GM12878 (cell line): ENCODE measurements around the gene NEK8. TPM values are rescaled to one million over a fixed set of nuclear protein-coding genes. Genes with fewer than 3 reads are reported as not detected.

Source experiments
- ATAC-seq: fragments of 200-7000 bp; cut with Tn5 transposase; 3 replicates; pipeline ENCODE4 v1.9.1; 2020; ENCODE audit warnings: mild to moderate bottlenecking, moderate library complexity
- BruUV-seq: library from RNA; stranded (reverse); fragments of 400-500 nt; replicated peaks from 2 replicates; lab custom pipeline; 2021; lab: Mats Ljungman, UMichigan
- CTCF ChIA-PET: fragments of 300-600 bp; sonication (Branson Sonifier 250); formaldehyde crosslinking; extraction: SDS; loops from one replicate; lab custom pipeline; 2021; ENCODE audit warnings: inconsistent platforms; lab: Yijun Ruan, JAX
- POLR2A ChIA-PET: fragments of 350-600 bp; formaldehyde crosslinking; extraction: SDS; loops from one replicate; lab custom pipeline; 2021; ENCODE audit warnings: inconsistent platforms; lab: Charles Lee
- RAD21 ChIA-PET: fragments of 300-600 bp; sonication (Branson Sonifier 250); formaldehyde crosslinking; loops from one replicate; lab custom pipeline; 2023; ENCODE audit warnings: antibody characterized with exemption; ENCODE audit not compliant: unreplicated experiment; lab: Charles Lee
- SMC1A ChIA-PET: fragments of 300-600 bp; sonication (Branson Sonifier 250); formaldehyde crosslinking; loops from one replicate; lab custom pipeline; 2023; ENCODE audit not compliant: unreplicated experiment, uncharacterized antibody; lab: Charles Lee
- DNase-seq: peaks from one replicate; pipeline ENCODE4 v3.0.0-alpha.2; 2011; ENCODE audit warnings: low read depth, low spot score
- FAIRE-seq: peaks from 3 replicates; lab custom pipeline; 2011; peaks lifted over from hg19 to GRCh38; lab: Jason Lieb, UNC
- H2AFZ ChIP-seq: 2 replicates; pipeline ENCODE4 v1.6.0; 2011; ENCODE audit warnings: low read depth, low read length, control low read depth; ENCODE audit not compliant: control insufficient read depth
- H3K27ac ChIP-seq: 2 replicates; pipeline ENCODE4 v1.5.1; 2011; ENCODE audit warnings: control low read depth; ENCODE audit not compliant: control insufficient read depth, insufficient read depth
- H3K27me3 ChIP-seq, 2 experiments: replicated peaks in 1 of 2; 2 replicates each; pipeline versions ENCODE4 v1.6.0 to v1.6.1; 2011; ENCODE audit warnings: low read length in 1 of 2; ENCODE audit not compliant: control insufficient read depth in 2 of 2, insufficient read depth in 2 of 2
- H3K36me3 ChIP-seq, 2 experiments: 2 replicates each; pipeline ENCODE4 v1.5.1; 2011; ENCODE audit warnings: low read length in 1 of 2; ENCODE audit not compliant: control insufficient read depth in 2 of 2, insufficient read depth in 2 of 2
- H3K4me1 ChIP-seq: 2 replicates; pipeline ENCODE4 v1.6.1; 2011; ENCODE audit warnings: mild to moderate bottlenecking, low read length, moderate library complexity, mixed read lengths; ENCODE audit not compliant: control insufficient read depth, insufficient read depth
- H3K4me2 ChIP-seq: 2 replicates; pipeline ENCODE4 v1.6.0; 2011; ENCODE audit warnings: control low read depth; ENCODE audit not compliant: control insufficient read depth, insufficient read depth
- H3K4me3 ChIP-seq: fragments of 200-600 bp; sonication (generic); 2 replicates; pipeline ENCODE4 v1.5.1; 2016
- H3K79me2 ChIP-seq: 2 replicates; pipeline ENCODE4 v1.6.0; 2011; ENCODE audit warnings: low read length; ENCODE audit not compliant: control insufficient read depth, insufficient read depth
- H3K9ac ChIP-seq: 2 replicates; pipeline ENCODE4 v1.8.0; 2011; ENCODE audit warnings: low read length, control low read depth, mixed read lengths; ENCODE audit not compliant: control insufficient read depth, insufficient read depth
- H3K9me3 ChIP-seq: replicated peaks from 3 replicates; pipeline ENCODE4 v1.5.1; 2011; ENCODE audit warnings: mild to moderate bottlenecking, low read length; ENCODE audit not compliant: control insufficient read depth, insufficient read depth
- H4K20me1 ChIP-seq: 2 replicates; pipeline ENCODE4 v1.6.0; 2011; ENCODE audit not compliant: control insufficient read depth, insufficient read depth
- ESRRA ChIP-seq: IDR thresholded peaks from 2 replicates; pipeline ENCODE4 v1.6.1; 2012; ENCODE audit warnings: mild to moderate bottlenecking, low read length, improper control_type of control experiment
- FOXK2 ChIP-seq: fragments of 450-650 bp; IDR thresholded peaks from 2 replicates; pipeline ENCODE4 v1.6.1; 2017; ENCODE audit warnings: mild to moderate bottlenecking, moderate library complexity
- GATAD2B ChIP-seq: fragments of 450-650 bp; conservative IDR thresholded peaks from 2 replicates; pipeline ENCODE4 v1.6.1; 2017; ENCODE audit warnings: low read depth, mild to moderate bottlenecking, moderate library complexity
- HDAC6 ChIP-seq: fragments of 200-600 bp; sonication (generic); IDR thresholded peaks from one replicate; pipeline ENCODE4 v1.8.0; 2017; ENCODE audit warnings: antibody characterized with exemption; ENCODE audit not compliant: unreplicated experiment
- KAT2A ChIP-seq: conservative IDR thresholded peaks from 2 replicates; pipeline ENCODE4 v1.6.1; 2011; ENCODE audit warnings: low read depth, low read length; ENCODE audit not compliant: control insufficient read depth
- MTA3 ChIP-seq: IDR thresholded peaks from 2 replicates; pipeline ENCODE4 v1.6.1; 2012; ENCODE audit warnings: low read length, inconsistent platforms, borderline replicate concordance
- NFYA ChIP-seq: IDR thresholded peaks from 2 replicates; pipeline ENCODE4 v1.6.1; 2011; ENCODE audit warnings: low read depth, mild to moderate bottlenecking, low read length, improper control_type of control experiment, borderline replicate concordance
- NR2C2 ChIP-seq: IDR thresholded peaks from 2 replicates; pipeline ENCODE4 v1.6.1; 2011; ENCODE audit warnings: borderline replicate concordance, low read depth; ENCODE audit not compliant: control insufficient read depth, insufficient read length
- RCOR1 ChIP-seq: conservative IDR thresholded peaks from 2 replicates; pipeline ENCODE4 v1.6.1; 2012; ENCODE audit warnings: low read depth, low read length, improper control_type of control experiment
- TAF1 ChIP-seq: IDR thresholded peaks from 2 replicates; pipeline ENCODE4 v1.6.1; 2011; ENCODE audit warnings: mild to moderate bottlenecking, low read depth, low read length, borderline replicate concordance
- TCF7 ChIP-seq: IDR thresholded peaks from 2 replicates; pipeline ENCODE4 v1.6.1; 2014; ENCODE audit warnings: antibody characterized with exemption, borderline replicate concordance
- ZNF24 ChIP-seq: fragments of 450-650 bp; IDR thresholded peaks from 2 replicates; pipeline ENCODE4 v1.6.1; 2017; ENCODE audit warnings: antibody characterized with exemption, mild to moderate bottlenecking
- ZNF384 ChIP-seq: IDR thresholded peaks from 2 replicates; pipeline ENCODE4 v1.6.1; 2012; ENCODE audit warnings: low read depth, mild to moderate bottlenecking, low read length, improper control_type of control experiment, borderline replicate concordance
- WGBS: methylation state at CpG from one replicate; pipeline ENCODE4 v1.1.6; 2016; ENCODE audit warnings: low lambda C conversion rate; ENCODE audit not compliant: insufficient replicate concordance, insufficient coverage; ENCODE audit errors: missing lambda C conversion rate; 5-methylcytosine and 5-hydroxymethylcytosine counted together
- in situ Hi-C: fragments of 300-500 bp; cut with MboI; formaldehyde crosslinking; loops from 9 replicates; pipeline ENCODE4 v1.14.3; 2018; ENCODE audit warnings: mixed read lengths
- intact Hi-C: fragments of 100-400 bp; cut with micrococcal nuclease; formaldehyde crosslinking; loops from one replicate; pipeline ENCODE4 v1.14.2; 2022; ENCODE audit not compliant: unreplicated experiment
- polyA plus RNA-seq, 11 experiments: library from polyadenylated mRNA; depleted of rRNA in 4 of 11; unstranded in 6 of 11; stranded (reverse) in 5 of 11; fragments of >200 nt; fragmentation: Nextera tagmentation in 4 of 11; fragmentation: Illumina TruSeq in 1 of 11; extraction: Ambion mirVana in 4 of 11; extraction: Trizol in 1 of 11; gene quantifications; 1 replicate in 1 of 11; 2 replicates in 10 of 11; pipeline versions ENCODE4 v1.2.1 to v1.2.3, GENCODE V29; 2011 to 2016; ENCODE audit warnings: inconsistent platforms in 2 of 11, missing spikeins in 2 of 11, low read depth in 1 of 11
- total RNA-seq, 4 experiments: library from RNA; depleted of rRNA in 3 of 4; stranded (reverse); fragments of >200 nt in 3 of 4; fragmentation: Illumina TruSeq in 1 of 4; extraction: Trizol in 1 of 4; gene quantifications; 2 replicates each; pipeline versions ENCODE4 v1.2.1 to v1.2.3, GENCODE V29; 2013 to 2021
- TF ChIP-seq, protein P1 (sequence below): fragments of 450-650 bp; IDR thresholded peaks from 2 replicates; pipeline ENCODE4 v1.6.1; 2017; ENCODE audit warnings: borderline replicate concordance
- TF ChIP-seq, protein P2 (sequence below): fragments of 450-650 bp; IDR thresholded peaks from 2 replicates; pipeline ENCODE4 v1.6.1; 2017; ENCODE audit warnings: low read depth, mild to moderate bottlenecking, moderate library complexity
- TF ChIP-seq, protein P3 (sequence below): fragments of 450-650 bp; IDR thresholded peaks from 2 replicates; pipeline ENCODE4 v1.6.1; 2017; ENCODE audit warnings: antibody characterized with exemption, mild to moderate bottlenecking, moderate library complexity

NEK8 gene
- total and polyA plus RNA-seq, 10 of the 15 experiments (the other 5 are each of a cell fraction or from before 2014, with no cell fraction given) = 2.3 to 14.3 (median 9.4) TPM

DNA sequence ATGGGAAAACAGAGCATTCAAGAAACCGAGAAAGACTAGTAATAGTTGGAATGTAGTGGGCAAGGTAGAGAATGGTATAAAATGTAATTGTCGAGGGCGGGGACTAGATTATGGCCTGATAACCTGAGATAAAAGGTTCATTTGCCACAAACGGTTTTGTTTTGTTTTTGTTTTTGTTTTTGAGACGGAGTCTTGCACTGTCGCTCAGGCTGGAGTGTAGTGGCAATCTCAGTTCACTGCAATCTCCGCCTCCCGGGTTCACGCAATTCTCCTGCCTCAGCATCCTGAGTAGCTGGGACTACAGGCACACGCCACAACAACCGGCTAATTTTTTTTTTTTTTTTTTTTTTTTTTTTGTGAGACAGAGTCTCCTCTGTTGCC lies 1.4 kb downstream of the NEK8 start:
- no peak for DNase-seq
- H3K27me3 ChIP-seq = no peaks in the 10 kb centered on the region
- peaks cover 8% of the 10 kb centered on the region for H3K79me2 ChIP-seq
- no peak overlapping the region for H3K4me2 ChIP-seq
- ChIA-PET RAD21 (interaction anchor here (0.7 to 6.8 kb wide), 5 partner anchors 10 to 172 kb away, joined by 3 to 375 read pairs (median 7); partner anchors contain the start of genes RPL23A and TRAF4), POLR2A (interaction anchor here (0.5 to 17.2 kb wide), 5 partner anchors 10 to 205 kb away, joined by 4 to 485 read pairs (median 5); partner anchors contain the start of genes RPL23A and TRAF4), CTCF (interaction anchor here (1.6 to 12.6 kb wide), 7 partner anchors 10 to 223 kb away, joined by 3 to 394 read pairs (median 63); partner anchors contain the start of genes DHRS13, FLOT2, PHF12 and TRAF4), SMC1A (interaction anchor here (3.9 to 11.3 kb wide), 3 partner anchors 15 to 167 kb away, joined by 35 to 326 read pairs (median 60); partner anchors contain the start of genes FLOT2 and TRAF4)
- H4K20me1 ChIP-seq = no peaks in the 10 kb centered on the region
- ATAC-seq = no peak
- no peak overlapping the region for H2AFZ ChIP-seq
- H3K9me3 ChIP-seq = peaks cover 1% of the 10 kb centered on the region; the same call in 1 of the 3 replicates
- H3K27ac ChIP-seq = no peak overlapping the region
- H3K36me3 ChIP-seq = peaks cover 2 to 3% of the 10 kb centered on the region in 2 experiments; a peak in 2 of 4 replicates
- BruUV-seq = no TSS peak
- in situ Hi-C loops = loop anchor here (25.0 kb wide), 1 partner anchor 1268 kb away; the partner anchor contains the start of gene KSR1
- no peak overlapping the region for H3K4me3 ChIP-seq
- H3K4me1 ChIP-seq = peaks cover 27% of the 10 kb centered on the region
- 83% methylated on average over 11 of the region's 11 CpGs for WGBS
- FAIRE-seq = no peak
- intact Hi-C loops = loop anchor here (5.0 to 10.0 kb wide), 2 partner anchors 112 to 385 kb away; partner anchors contain the start of gene FAM222B
- H3K9ac ChIP-seq = no peak overlapping the region
- TF ChIP-seq ESRRA (no peak), FOXK2 (no peak), NR2C2 (no peak), NFYA (no peak), KAT2A (no peak), ZNF24 (no peak), MTA3 (no peak), RCOR1 (no peak), HDAC6 (no peak), ZNF384 (no peak), TAF1 (no peak), GATAD2B (no peak), TCF7 (no peak)
- TF ChIP-seq, protein P1, sequence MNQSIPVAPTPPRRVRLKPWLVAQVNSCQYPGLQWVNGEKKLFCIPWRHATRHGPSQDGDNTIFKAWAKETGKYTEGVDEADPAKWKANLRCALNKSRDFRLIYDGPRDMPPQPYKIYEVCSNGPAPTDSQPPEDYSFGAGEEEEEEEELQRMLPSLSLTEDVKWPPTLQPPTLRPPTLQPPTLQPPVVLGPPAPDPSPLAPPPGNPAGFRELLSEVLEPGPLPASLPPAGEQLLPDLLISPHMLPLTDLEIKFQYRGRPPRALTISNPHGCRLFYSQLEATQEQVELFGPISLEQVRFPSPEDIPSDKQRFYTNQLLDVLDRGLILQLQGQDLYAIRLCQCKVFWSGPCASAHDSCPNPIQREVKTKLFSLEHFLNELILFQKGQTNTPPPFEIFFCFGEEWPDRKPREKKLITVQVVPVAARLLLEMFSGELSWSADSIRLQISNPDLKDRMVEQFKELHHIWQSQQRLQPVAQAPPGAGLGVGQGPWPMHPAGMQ = no peak
- TF ChIP-seq, protein P2, sequence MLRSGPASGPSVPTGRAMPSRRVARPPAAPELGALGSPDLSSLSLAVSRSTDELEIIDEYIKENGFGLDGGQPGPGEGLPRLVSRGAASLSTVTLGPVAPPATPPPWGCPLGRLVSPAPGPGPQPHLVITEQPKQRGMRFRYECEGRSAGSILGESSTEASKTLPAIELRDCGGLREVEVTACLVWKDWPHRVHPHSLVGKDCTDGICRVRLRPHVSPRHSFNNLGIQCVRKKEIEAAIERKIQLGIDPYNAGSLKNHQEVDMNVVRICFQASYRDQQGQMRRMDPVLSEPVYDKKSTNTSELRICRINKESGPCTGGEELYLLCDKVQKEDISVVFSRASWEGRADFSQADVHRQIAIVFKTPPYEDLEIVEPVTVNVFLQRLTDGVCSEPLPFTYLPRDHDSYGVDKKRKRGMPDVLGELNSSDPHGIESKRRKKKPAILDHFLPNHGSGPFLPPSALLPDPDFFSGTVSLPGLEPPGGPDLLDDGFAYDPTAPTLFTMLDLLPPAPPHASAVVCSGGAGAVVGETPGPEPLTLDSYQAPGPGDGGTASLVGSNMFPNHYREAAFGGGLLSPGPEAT = no peak
- TF ChIP-seq, protein P3, sequence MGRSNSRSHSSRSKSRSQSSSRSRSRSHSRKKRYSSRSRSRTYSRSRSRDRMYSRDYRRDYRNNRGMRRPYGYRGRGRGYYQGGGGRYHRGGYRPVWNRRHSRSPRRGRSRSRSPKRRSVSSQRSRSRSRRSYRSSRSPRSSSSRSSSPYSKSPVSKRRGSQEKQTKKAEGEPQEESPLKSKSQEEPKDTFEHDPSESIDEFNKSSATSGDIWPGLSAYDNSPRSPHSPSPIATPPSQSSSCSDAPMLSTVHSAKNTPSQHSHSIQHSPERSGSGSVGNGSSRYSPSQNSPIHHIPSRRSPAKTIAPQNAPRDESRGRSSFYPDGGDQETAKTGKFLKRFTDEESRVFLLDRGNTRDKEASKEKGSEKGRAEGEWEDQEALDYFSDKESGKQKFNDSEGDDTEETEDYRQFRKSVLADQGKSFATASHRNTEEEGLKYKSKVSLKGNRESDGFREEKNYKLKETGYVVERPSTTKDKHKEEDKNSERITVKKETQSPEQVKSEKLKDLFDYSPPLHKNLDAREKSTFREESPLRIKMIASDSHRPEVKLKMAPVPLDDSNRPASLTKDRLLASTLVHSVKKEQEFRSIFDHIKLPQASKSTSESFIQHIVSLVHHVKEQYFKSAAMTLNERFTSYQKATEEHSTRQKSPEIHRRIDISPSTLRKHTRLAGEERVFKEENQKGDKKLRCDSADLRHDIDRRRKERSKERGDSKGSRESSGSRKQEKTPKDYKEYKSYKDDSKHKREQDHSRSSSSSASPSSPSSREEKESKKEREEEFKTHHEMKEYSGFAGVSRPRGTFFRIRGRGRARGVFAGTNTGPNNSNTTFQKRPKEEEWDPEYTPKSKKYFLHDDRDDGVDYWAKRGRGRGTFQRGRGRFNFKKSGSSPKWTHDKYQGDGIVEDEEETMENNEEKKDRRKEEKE = no peak
